Lower lobe of right lung (tissue), 2 donors: ENCODE measurements around the gene PIGK. TPM values are rescaled to one million over a fixed set of nuclear protein-coding genes. Genes with fewer than 3 reads are reported as not detected.

ENCODE experiments used
- ATAC-seq, 2 donors: fragments of 200-7000 bp; cut with Tn5 transposase; one replicate each; pipeline ENCODE4 v1.9.1; 2020 to 2022; ENCODE audit warnings: mild to moderate bottlenecking in 2 of 2, moderate library complexity in 2 of 2
- DNase-seq: peaks from one replicate; pipeline ENCODE4 v3.0.0-alpha.2; 2020
- H3K27ac ChIP-seq: fragments of 200-600 bp; one replicate; pipeline ENCODE4 v1.8.0; 2022
- H3K27me3 ChIP-seq: fragments of 200-600 bp; one replicate; pipeline ENCODE4 v1.8.0; 2022; ENCODE audit warnings: low read depth
- H3K36me3 ChIP-seq: fragments of 200-600 bp; one replicate; pipeline ENCODE4 v1.8.0; 2022; ENCODE audit warnings: mild to moderate bottlenecking
- H3K4me1 ChIP-seq: fragments of 200-600 bp; one replicate; pipeline ENCODE4 v1.8.0; 2022
- H3K4me3 ChIP-seq: fragments of 200-600 bp; one replicate; pipeline ENCODE4 v1.8.0; 2022; ENCODE audit warnings: mild to moderate bottlenecking
- H3K9me3 ChIP-seq: fragments of 200-600 bp; one replicate; pipeline ENCODE4 v1.8.0; 2022
- intact Hi-C: fragments of 100-400 bp; cut with DNase I; formaldehyde crosslinking; loops from one replicate; pipeline ENCODE4 v1.11.0; 2022
- total RNA-seq: library from RNA; stranded (reverse); fragmentation: NEBNext Ultra II Directional; extraction: Animal tissue kit (Norgen Biotek cat#: 25700); gene quantifications from one replicate; pipeline ENCODE4 v1.2.1, GENCODE V29; 2021
- TF ChIP-seq, protein P1 (sequence below): fragments of 200-600 bp; IDR thresholded peaks from one replicate; pipeline ENCODE4 v1.8.0; 2022; ENCODE audit warnings: antibody characterized with exemption, mild to moderate bottlenecking
- donor health status: DM: no; HTN: yes; CAD: no; lungs with severe emphysema.

The PIGK gene
- total RNA-seq, 1 donor from 2014 or later = 27.1 TPM

DNA sequence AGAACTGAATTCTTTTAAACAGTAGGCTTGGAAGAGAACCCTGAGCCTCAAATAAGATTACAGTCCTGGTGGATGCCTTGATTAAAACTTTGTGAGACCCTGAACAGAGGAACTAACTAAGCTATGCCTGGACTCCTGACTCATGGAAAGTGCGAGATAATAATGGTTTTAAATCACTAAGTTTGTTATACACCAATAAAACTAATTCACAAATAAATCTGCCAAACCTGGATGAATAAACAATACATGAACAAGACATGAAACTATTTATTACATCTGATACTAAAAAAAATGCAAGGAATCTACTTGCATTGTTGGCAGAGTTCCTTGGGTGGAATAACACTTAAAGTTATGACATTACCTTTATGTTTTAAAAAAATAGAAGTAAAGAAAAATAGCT, 118.4 kb downstream of the PIGK start:
- no peak overlapping the region for H3K27ac ChIP-seq
- H3K27me3 ChIP-seq = no peaks in the 10 kb centered on the region
- ATAC-seq = no peak

DNA sequence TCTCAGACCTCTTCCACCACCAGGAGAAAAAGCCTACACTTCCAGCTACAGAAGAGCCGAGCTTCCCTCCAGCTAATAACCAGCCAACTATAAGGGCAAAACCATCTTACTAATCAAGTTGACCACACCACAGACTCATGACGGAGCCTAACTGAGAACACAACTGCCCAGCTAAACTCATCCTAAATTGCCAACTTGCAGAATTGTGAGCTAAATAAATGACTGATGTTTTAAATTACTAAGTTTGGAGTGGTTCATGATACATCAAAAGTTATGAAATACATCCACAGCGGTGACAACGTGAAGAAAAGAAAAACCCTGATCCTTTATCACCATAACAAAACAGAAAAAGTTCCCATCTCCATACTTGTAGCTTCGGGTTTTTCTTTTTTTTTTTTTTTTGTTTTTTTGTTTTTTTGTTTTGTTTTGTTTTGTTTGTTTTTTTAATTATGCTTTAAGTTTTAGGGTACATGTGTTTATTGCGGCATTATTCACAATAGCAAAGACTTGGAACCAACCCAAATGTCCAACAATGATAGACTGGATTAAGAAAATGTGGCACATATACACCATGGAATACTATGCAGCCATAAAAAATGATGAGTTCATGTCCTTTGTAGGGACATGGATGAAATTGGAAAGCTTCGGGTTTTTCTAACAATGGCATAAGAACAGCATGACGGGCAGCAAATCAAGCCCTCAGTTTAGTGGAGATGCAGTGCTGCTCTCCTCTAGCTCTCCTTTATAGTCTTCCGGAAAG, 122.6 kb downstream of the PIGK start:
- ATAC-seq = no peak
- DNase-seq = no peak
- Histone ChIP-seq H3K4me3 (no peak overlapping the region), H3K9me3 (no peaks in the 10 kb centered on the region), H3K27me3 (no peaks in the 10 kb centered on the region), H3K27ac (no peak overlapping the region), H3K36me3 (no peaks in the 10 kb centered on the region), H3K4me1 (no peaks in the 10 kb centered on the region)
- intact Hi-C loops = no loop called here
- TF ChIP-seq, protein P1, sequence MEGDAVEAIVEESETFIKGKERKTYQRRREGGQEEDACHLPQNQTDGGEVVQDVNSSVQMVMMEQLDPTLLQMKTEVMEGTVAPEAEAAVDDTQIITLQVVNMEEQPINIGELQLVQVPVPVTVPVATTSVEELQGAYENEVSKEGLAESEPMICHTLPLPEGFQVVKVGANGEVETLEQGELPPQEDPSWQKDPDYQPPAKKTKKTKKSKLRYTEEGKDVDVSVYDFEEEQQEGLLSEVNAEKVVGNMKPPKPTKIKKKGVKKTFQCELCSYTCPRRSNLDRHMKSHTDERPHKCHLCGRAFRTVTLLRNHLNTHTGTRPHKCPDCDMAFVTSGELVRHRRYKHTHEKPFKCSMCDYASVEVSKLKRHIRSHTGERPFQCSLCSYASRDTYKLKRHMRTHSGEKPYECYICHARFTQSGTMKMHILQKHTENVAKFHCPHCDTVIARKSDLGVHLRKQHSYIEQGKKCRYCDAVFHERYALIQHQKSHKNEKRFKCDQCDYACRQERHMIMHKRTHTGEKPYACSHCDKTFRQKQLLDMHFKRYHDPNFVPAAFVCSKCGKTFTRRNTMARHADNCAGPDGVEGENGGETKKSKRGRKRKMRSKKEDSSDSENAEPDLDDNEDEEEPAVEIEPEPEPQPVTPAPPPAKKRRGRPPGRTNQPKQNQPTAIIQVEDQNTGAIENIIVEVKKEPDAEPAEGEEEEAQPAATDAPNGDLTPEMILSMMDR = no peak

More for the DNA sequence above, 118.4 kb downstream of the PIGK start:
- Histone ChIP-seq H3K9me3 (no peaks in the 10 kb centered on the region), H3K4me3 (no peak overlapping the region), H3K36me3 (no peaks in the 10 kb centered on the region), H3K4me1 (no peaks in the 10 kb centered on the region)
- intact Hi-C loops = no loop called here
- TF ChIP-seq, protein P1 = no peak
- DNase-seq = no peak

DNA sequence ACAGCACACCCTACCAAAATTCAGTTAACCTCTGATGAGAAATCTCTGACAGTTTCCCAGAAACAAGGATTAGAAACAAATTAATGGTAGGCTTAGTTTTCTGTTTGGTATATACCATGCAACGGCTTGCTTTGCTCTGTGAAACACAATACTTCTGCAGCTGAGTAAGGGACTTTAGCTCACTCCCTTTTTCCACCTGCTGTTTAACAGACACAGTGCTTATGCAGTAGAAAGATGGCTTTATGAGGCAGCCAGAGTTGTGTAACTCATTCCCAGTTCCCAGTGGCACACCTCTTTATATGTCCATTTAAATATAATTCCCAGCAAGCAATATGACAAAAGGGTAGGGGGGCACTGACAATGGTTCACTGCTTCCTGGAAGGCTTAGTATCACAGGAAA, 124.0 kb downstream of the PIGK start:
- intact Hi-C loops = no loop called here
- ATAC-seq (no peak), DNase-seq (no peak)
- Histone ChIP-seq H3K9me3 (no peaks in the 10 kb centered on the region), H3K4me1 (no peaks in the 10 kb centered on the region), H3K36me3 (no peaks in the 10 kb centered on the region), H3K4me3 (no peak overlapping the region), H3K27ac (no peak overlapping the region), H3K27me3 (no peaks in the 10 kb centered on the region)
- TF ChIP-seq, protein P1 = no peak

DNA sequence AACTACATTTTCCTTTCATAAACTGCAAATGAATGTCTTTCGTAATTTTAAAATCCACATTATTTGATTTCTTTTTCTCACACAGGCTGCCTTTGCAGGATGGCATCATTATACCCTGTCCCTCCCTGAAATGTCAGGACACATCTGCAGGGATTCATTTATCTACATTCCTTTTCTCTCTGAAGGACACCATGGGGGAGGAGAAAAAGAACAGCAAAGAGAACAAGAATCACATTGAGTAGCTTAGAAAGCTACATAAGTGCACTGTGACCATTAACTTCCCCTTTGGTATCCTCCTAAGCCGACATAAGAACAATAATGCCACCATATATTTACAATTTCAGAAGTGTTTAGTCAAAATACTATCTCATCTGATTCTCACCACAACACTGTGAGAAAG, 129.5 kb downstream of the PIGK start:
- Histone ChIP-seq H3K27ac (no peak overlapping the region), H3K9me3 (no peaks in the 10 kb centered on the region), H3K4me3 (no peak overlapping the region), H3K4me1 (no peaks in the 10 kb centered on the region), H3K36me3 (no peaks in the 10 kb centered on the region), H3K27me3 (no peaks in the 10 kb centered on the region)
- DNase-seq (no peak), ATAC-seq (no peak)
- intact Hi-C loops = no loop called here
- TF ChIP-seq, protein P1 = no peak

DNA sequence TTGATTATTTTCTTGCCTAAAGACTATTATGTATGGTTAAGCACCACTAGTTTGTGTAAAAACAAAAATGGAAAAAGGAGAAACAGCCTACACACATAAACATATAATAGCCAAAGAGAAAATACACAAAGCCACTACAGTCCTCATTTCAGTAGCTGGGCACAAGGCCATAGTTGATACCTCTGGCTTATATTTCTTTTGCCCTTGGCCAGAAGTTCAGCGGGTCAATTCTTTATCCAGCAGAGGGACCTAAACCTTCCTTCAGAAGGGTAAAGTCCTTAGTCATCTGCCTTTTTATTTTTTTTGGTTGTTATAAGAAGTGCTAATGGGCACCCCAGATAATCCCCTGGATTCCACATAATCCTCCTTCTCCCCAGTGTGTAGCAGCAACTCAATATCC, 134.1 kb downstream of the PIGK start:
- no peak overlapping the region for H3K4me3 ChIP-seq
- no peaks in the 10 kb centered on the region for H3K9me3 ChIP-seq
- no peaks in the 10 kb centered on the region for H3K27me3 ChIP-seq
- H3K4me1 ChIP-seq = no peaks in the 10 kb centered on the region
- TF ChIP-seq, protein P1 = no peak
- H3K27ac ChIP-seq = no peak overlapping the region
- no peak for ATAC-seq
- H3K36me3 ChIP-seq = no peaks in the 10 kb centered on the region
- intact Hi-C loops = no loop called here
- DNase-seq = no peak
